Left colon (tissue), 2 donors: ENCODE results near the gene LVRN. TPM values are rescaled to one million over a fixed set of nuclear protein-coding genes. Genes with fewer than 3 reads are reported as not detected.
A peak's percentile ranks its signal among the peaks of the same experiment; 100 is the strongest.

Experiments
- ATAC-seq: fragments of 200-7000 bp; cut with Tn5 transposase; one replicate; pipeline ENCODE4 v1.9.1; 2020; ENCODE audit warnings: mild to moderate bottlenecking, moderate library complexity
- DNase-seq, 2 donors: peaks; one replicate each; pipeline ENCODE4 v3.0.0-alpha.2; 2020
- intact Hi-C, 2 donors: fragments of 100-400 bp; cut with DNase I in 1 of 2; cut with micrococcal nuclease in 1 of 2; formaldehyde crosslinking; loops; one replicate each; pipeline versions ENCODE4 v1.11.2 to v1.14.0; 2022; cut with DNase I, micrococcal nuclease
- total RNA-seq, 2 donors: library from RNA; stranded (reverse); fragmentation: NEBNext Ultra II Directional; extraction: Animal tissue kit (Norgen Biotek cat#: 25700); gene quantifications; one replicate each; pipeline ENCODE4 v1.2.1, GENCODE V29; 2021
- donor health status: DM: no; HTN: no; CAD: no.
- donor health status: DM: yes; HTN: yes; CAD: no.

LVRN gene
- total RNA-seq, 2 donors from 2014 or later = 0.52 to 2.8 TPM

DNA sequence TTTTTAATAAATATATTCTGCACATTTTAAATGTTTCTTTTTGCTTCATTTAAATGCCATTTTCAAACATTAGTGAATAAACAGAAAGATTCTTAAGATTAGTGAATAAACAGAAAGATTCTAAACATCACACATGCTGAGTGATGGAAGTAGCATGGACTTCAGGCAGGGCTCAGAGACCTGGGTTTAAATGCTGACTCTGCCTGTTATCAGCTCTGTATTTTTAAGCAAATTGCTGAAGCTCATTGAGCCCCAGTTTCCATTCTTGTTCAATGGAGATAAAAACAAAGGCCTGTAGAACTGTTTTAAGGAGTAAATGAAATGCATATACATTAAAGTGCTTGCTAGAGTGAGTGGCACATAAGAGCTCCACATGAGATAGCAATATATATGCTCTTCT, 8.1 kb upstream of the LVRN start:
- intact Hi-C loops = no loop called here
- ATAC-seq (no peak), DNase-seq (no peak)

- intact Hi-C loops = no loop called here
- DNase-seq (no peak), ATAC-seq (no peak)
These were observed 5.3 kb upstream of the LVRN start for GRCh38 chr5:115956957-115957356.

DNA sequence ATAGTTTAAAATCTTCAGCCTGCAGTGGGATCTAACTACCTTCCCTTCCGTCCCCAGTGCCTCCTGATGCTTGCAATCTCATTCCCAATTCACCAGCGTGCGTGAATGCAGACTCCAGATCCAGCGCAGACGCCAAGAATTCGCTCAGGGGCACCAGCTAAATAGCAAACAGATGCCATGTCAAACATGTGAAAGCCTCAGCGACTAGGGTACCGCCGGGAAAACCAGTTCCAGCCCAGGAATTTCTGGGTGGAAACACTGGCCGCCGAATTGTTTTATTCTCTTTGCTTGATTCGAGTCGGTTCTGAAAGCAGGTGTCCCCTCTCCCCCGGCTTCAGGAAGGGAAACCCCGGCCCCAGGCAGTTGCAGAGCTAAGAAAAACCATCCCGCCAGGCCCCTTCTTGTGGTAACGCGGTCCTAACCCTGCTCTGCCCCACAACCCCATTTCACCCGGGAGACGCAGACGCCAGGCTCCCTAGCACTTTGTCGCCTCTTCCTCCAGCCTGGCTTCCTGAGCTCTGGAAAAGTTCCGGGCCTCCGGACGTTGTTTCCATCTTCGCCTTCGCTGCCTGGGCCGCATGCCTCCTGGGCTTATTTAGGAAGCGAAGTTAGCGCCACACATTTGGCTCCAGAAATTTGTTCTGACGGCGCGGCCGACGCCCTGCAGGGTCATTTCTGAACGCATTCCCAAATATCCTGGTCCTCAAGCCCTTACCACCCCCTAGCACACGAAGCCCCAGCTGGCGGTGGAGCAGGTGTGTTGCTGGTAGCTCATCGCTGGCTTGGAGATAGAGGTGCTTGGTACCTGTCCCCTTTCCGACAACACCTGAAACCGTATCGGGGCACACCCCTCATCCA, 665 bp upstream of the LVRN start:
- DNase-seq (no peak), ATAC-seq (no peak)

GRCh38 chr5:115962565-115963402, 509 bp downstream of the LVRN start:
- intact Hi-C loops = no loop called here
- peak in 1 of 2 donors; percentile 9 for DNase-seq

More for the DNA sequence above, 665 bp upstream of the LVRN start:
- intact Hi-C loops = no loop called here

GRCh38 chr5:115963566-115963965, 1.3 kb downstream of the LVRN start:
- ATAC-seq = no peak
- no peak for DNase-seq
- intact Hi-C loops = no loop called here

More at GRCh38 chr5:115962565-115963402, 509 bp downstream of the LVRN start:
- no peak for ATAC-seq

DNA sequence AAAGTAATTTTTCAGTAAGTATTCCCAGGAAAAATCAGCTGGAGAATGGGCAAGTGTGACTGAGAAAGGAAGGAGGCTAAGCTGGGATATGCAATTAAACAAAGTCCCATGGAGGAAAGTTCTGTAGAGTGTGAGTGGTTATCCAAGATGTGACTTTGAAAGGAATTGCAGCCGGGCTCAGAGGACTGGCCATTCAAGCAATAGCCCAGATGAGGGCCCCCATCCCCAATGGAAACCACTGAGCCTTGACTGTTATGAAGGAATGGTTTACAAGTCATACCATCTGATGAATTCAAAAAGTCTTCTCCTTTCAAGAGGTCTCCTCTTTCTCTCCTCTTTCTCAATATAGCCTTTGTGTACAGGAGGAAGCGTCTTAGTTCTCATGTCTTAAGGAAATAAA, 6.5 kb downstream of the LVRN start:
- DNase-seq = no peak
- no peak for ATAC-seq
- intact Hi-C loops = no loop called here

- intact Hi-C loops = no loop called here
These were observed 14.8 kb downstream of the LVRN start for GRCh38 chr5:115977096-115977495.

GRCh38 chr5:115977988-115978387, 15.7 kb downstream of the LVRN start:
- no peak for ATAC-seq
- DNase-seq = no peak
- intact Hi-C loops = no loop called here

More at GRCh38 chr5:115977096-115977495, 14.8 kb downstream of the LVRN start:
- no peak for ATAC-seq
- DNase-seq = no peak

DNA sequence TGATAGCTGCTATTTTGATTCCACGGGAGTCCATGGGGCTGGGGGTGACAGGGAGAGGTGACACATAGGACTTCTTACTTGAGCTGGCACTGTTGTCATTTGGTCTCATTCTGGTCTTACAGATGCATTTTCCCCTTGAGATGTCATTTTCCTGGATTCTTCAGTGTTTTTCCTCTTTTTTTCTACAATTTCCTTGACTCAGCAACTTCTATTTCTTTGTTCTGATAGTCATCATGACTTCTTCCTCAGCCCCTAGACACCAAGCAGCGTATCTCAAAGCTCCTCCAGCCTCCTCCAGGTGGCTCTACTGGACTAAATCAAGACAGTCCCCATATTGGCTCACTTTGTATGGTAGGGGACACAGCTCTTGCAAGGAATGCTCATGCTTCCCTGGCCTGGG, 16.5 kb downstream of the LVRN start:
- intact Hi-C loops = no loop called here

DNA sequence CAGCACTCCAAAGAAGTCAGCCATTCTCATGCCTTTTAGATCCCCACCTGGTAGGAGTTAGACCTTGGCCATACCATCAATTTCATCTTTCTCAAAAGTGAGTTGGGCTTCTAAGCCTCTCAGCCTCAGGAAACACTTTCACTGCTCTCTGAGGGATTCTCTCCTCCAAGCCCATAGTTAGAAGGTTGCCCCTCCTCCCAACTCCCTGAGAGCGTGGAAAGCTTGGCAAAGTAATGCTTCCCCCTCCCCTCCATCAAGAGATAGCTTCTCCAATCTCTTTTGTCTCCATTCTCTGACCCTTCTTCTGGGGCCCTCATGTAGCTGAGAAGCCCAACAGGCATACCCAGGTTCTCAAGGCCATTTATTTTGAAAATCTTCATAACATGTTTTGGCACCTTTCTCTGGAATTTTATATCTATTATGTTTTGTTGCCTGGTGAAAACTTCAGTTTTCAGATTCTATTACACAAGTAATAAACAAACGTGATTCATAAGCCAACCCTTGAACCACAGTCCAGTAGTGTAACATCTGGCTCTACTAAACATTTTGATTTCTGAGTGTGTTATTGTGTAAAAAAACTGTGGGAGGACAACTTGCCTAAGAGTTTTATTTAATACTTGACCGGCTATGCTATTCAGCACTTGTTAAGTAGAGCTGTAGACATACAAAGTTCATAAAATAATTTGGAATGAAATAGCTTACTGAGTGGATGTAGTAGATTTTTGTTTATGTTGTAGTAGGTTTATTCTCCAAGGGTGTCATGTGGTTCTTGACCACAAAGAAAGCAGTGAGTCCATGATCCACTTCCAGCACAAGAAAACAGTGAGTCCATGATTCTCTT, 17.1 kb downstream of the LVRN start:
- intact Hi-C loops = no loop called here
- no peak for DNase-seq
- ATAC-seq = no peak

More for the DNA sequence above, 16.5 kb downstream of the LVRN start:
- ATAC-seq (no peak), DNase-seq (no peak)

DNA sequence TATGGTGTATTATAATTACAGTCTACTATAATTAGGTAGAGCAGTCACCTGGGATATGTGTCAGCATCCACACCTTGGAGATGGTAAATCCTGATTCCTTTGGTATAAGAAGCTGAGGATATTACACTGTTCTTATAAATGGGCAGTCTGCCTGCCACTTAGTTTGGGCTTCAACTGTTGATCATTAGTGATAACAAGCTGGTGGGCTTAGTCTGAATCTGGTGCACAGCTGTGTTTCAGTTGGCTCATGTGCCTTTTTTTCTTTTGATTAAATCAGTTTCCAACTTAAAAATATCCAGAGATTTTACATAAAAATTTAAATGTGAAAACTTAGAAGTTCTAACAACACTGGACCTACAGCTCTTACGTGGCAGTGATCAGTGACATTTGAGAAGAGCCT, 21.2 kb downstream of the LVRN start:
- intact Hi-C loops = no loop called here
- no peak for ATAC-seq

DNA sequence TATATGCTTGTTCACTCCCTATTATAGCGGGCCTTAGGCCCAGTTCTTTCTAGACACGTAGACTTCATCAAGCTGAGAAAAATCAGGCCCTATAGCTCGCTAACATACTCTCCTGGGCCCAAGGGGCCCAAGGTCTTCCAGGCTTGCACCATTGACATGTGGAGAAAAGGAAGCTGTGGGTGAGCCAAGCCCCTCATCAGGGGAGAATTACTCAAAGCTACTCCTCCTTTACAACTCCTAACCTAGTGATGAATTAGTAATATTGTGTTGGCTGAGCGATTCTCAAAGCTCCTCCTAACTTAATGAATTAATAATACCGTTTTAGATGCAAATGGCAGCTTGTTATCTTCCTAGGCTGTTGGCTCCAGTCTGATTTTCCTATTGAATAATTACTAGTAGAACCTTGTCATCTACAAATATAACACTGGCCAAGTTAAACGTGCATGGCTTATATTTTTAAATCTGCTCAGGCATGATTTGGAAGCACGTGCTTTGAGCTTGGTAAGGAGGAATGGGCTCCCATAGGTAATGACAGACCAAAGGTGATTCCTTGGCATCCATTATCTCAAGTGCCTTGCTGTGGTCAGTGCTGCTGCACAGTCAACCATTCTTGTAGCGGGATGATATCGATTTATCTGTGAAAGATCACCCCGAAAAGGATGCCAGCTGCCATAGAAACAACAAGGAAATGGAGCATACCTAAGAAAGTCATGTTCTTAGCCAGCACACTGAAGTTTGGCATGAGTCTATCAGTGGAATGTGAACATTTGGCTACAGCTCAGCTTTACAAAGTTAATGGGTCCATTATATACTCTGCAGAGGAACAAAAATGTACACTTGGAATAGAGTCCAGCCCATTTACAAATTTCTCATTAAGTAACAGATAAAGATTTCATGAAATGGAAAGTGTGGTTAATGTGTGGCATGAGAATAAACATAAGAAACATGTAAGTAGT, 23.8 kb downstream of the LVRN start:
- no peak for ATAC-seq
- intact Hi-C loops = no loop called here
- DNase-seq = no peak

More for the DNA sequence above, 21.2 kb downstream of the LVRN start:
- no peak for DNase-seq

DNA sequence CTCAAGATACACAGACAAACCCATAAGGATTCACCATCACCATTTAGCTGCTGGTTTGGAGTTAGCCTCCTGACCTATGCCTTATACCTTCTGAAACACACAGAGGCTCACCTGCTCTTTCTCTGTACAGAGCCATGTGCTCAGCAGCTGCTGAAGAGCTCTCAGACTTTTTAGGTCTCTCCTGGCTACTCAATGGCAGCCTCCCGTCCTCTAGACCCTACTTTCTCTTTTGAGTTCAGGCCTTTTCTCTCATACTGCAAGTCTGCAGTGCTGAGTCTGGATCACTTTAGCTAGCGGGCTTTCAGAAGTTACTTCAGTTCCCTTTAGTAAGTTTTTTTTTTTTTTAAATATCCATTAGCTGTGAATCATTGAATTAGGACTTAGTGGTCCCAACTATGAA, 25.7 kb downstream of the LVRN start:
- no peak for DNase-seq
- intact Hi-C loops = no loop called here
- ATAC-seq = no peak

- DNase-seq (no peak), ATAC-seq (no peak)
- intact Hi-C loops = no loop called here
These were observed 30.6 kb downstream of the LVRN start for GRCh38 chr5:115992848-115993350.

- no peak for DNase-seq
- intact Hi-C loops = no loop called here
- no peak for ATAC-seq
These were observed 33.1 kb downstream of the LVRN start for GRCh38 chr5:115995351-115995750.

DNA sequence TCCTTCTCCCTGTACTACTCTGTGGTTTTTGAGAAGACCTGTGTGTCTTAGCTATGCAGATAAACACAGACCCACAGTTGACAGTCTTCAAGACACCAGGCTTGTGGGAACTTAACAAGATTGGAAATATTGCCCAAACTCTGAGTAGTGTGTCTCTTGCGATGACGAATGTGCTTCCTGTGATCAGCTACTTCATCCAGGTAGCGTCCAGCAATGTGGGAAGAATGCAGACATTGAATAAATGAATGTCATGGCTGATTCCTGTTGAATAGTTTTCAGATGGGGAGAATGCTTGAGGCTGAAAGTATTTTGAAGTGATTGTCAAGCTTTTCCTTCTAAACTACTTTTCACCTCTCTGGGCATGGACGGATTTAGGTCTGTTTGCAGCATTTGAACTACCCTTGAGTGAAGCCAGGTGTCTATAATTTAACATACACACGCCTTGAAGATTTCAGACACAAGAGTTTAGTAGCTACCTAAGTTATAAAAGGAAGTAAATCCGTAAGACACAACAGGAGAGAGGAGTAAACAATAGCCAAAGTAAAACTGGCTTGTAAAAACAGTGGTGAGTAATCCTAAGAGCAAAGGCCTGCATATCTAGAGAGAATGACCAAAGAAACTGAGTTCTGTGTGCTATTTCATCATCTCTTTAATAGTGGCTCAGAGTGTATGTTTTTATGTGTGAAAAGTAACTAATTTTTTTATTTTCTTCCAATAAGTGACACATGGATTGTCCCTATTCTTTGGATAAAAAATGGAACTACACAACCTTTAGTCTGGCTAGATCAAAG, 40.0 kb downstream of the LVRN start:
- DNase-seq (no peak), ATAC-seq (no peak)
- intact Hi-C loops = no loop called here

GRCh38 chr5:116004248-116004647, 42.0 kb downstream of the LVRN start:
- ATAC-seq (no peak), DNase-seq (no peak)
- intact Hi-C loops = no loop called here
